ENCODE results near the gene MCTP1.

MCTP1 gene

GRCh38 chr5:95072281-95072680 lies 212.6 kb downstream of the MCTP1 start:
- TF ChIP-seq CTCF (IDR thresholded peaks at IDR 0.05; ENCODE audit: low read depth, low read length, missing control alignments): no peak
- in situ Hi-C loops (cut with HindIII; ENCODE audit: low sequenced_read_pairs): no loop called here
- DNase-seq (ENCODE audit: low read depth): no peak
- H3K4me3 ChIP-seq (ENCODE audit: low read depth, low read length): no peak overlapping the region

- no peak overlapping the region for H3K4me3 ChIP-seq (ENCODE audit: low read depth, low read length)
- DNase-seq (ENCODE audit: low read depth): no peak
- TF ChIP-seq CTCF (IDR thresholded peaks at IDR 0.05; ENCODE audit: low read depth, low read length, missing control alignments): no peak
- in situ Hi-C loops (cut with HindIII; ENCODE audit: low sequenced_read_pairs): no loop called here
Observed at GRCh38 chr5:95070866-95071265, 214.0 kb downstream of the MCTP1 start.

GRCh38 chr5:95070453-95070852 lies 214.4 kb downstream of the MCTP1 start:
- in situ Hi-C loops (cut with HindIII; ENCODE audit: low sequenced_read_pairs): no loop called here
- H3K4me3 ChIP-seq (ENCODE audit: low read depth, low read length): no peak overlapping the region

DNA sequence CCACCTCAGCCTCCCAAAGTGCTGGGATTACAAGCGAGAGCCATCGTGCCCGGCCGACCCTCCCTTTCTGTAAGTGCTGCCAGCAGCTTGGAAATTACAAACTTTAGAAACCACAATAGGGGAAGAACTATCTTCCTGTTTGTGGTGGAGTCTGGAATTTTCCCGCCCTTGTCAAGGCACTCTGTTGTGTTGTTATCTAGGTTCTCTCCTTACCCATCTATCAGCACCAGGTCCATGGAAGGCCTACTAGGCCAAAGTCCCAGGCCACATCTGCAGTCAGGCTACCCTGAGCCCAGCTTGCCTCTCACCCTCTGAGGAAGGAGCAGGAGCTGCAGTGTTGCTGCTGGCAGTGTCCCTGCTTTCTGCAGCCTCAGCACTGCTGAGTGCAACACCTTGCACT lies 214.9 kb downstream of the MCTP1 start:
- TF ChIP-seq CTCF (IDR thresholded peaks at IDR 0.05; ENCODE audit: low read depth, low read length, missing control alignments): no peak
- in situ Hi-C loops (cut with HindIII; ENCODE audit: low sequenced_read_pairs): no loop called here
- no peak for DNase-seq (ENCODE audit: low read depth)

More at GRCh38 chr5:95070453-95070852, 214.4 kb downstream of the MCTP1 start:
- DNase-seq (ENCODE audit: low read depth): no peak
- TF ChIP-seq CTCF (IDR thresholded peaks at IDR 0.05; ENCODE audit: low read depth, low read length, missing control alignments): no peak

GRCh38 chr5:95069021-95069420 lies 215.9 kb downstream of the MCTP1 start:
- in situ Hi-C loops (cut with HindIII; ENCODE audit: low sequenced_read_pairs): no loop called here
- DNase-seq (ENCODE audit: low read depth): no peak
- no peak for TF ChIP-seq CTCF (IDR thresholded peaks at IDR 0.05; ENCODE audit: low read depth, low read length, missing control alignments)
- H3K4me3 ChIP-seq (ENCODE audit: low read depth, low read length): no peak overlapping the region

More for the DNA sequence above, 214.9 kb downstream of the MCTP1 start:
- no peak overlapping the region for H3K4me3 ChIP-seq (ENCODE audit: low read depth, low read length)

- H3K4me3 ChIP-seq (ENCODE audit: low read depth, low read length): no peak overlapping the region
- no peak for TF ChIP-seq CTCF (IDR thresholded peaks at IDR 0.05; ENCODE audit: low read depth, low read length, missing control alignments)
- no peak for DNase-seq (ENCODE audit: low read depth)
- in situ Hi-C loops (cut with HindIII; ENCODE audit: low sequenced_read_pairs): no loop called here
Observed at GRCh38 chr5:95068289-95068910, 216.5 kb downstream of the MCTP1 start.
